Chondrocyte (in vitro differentiated cells): ENCODE measurements around the gene TLK1. TPM values are rescaled to one million over a fixed set of nuclear protein-coding genes. Genes with fewer than 3 reads are reported as not detected.

ENCODE experiments used
- DNase-seq: peaks from one replicate; pipeline ENCODE4 v3.0.0; 2021; ENCODE audit warnings: mixed read lengths, low spot score
- H3K27ac Mint-ChIP-seq: one replicate; pipeline ENCODE4 v1.8.0; 2021; ENCODE audit warnings: mild to moderate bottlenecking, moderate library complexity, mixed read lengths; ENCODE audit not compliant: unreplicated experiment
- H3K27me3 Mint-ChIP-seq: 2 replicates; pipeline ENCODE4 v1.8.0; 2021; ENCODE audit warnings: low read depth, mixed read lengths
- H3K36me3 Mint-ChIP-seq: 2 replicates; pipeline ENCODE4 v1.8.0; 2021; ENCODE audit warnings: low read depth, mixed read lengths
- H3K4me1 Mint-ChIP-seq: 2 replicates; pipeline ENCODE4 v1.8.0; 2021; ENCODE audit warnings: low read depth, mild to moderate bottlenecking, mixed read lengths
- H3K4me3 Mint-ChIP-seq: one replicate; pipeline ENCODE4 v1.8.0; 2021; ENCODE audit warnings: mild to moderate bottlenecking, moderate library complexity, mixed read lengths; ENCODE audit not compliant: unreplicated experiment
- H3K9me3 Mint-ChIP-seq: 2 replicates; pipeline ENCODE4 v1.8.0; 2021; ENCODE audit warnings: low read depth, mixed read lengths
- total RNA-seq: library from RNA; stranded (reverse); gene quantifications from 3 replicates; pipeline ENCODE4 v1.2.1, GENCODE V29; 2021
- TF ChIP-seq, protein P1 (sequence below): fragments of 200-600 bp; sonication (generic); IDR thresholded peaks from 2 replicates; pipeline ENCODE4 v1.5.0; 2021; ENCODE audit warnings: antibody characterized with exemption, mild to moderate bottlenecking, moderate library complexity

The TLK1 gene
- total RNA-seq, 1 donor from 2014 or later, result 64.1 TPM

GRCh38 chr2:171169839-171170238 lies 9.1 kb upstream of the TLK1 start:
- Mint-ChIP-seq H3K27ac (no peak overlapping the region), H3K36me3 (no peaks in the 10 kb centered on the region), H3K9me3 (peaks cover 2% of the 10 kb centered on the region), H3K4me1 (peaks cover 28% of the 10 kb centered on the region), H3K4me3 (no peak overlapping the region), H3K27me3 (no peaks in the 10 kb centered on the region)
- TF ChIP-seq, protein P1, sequence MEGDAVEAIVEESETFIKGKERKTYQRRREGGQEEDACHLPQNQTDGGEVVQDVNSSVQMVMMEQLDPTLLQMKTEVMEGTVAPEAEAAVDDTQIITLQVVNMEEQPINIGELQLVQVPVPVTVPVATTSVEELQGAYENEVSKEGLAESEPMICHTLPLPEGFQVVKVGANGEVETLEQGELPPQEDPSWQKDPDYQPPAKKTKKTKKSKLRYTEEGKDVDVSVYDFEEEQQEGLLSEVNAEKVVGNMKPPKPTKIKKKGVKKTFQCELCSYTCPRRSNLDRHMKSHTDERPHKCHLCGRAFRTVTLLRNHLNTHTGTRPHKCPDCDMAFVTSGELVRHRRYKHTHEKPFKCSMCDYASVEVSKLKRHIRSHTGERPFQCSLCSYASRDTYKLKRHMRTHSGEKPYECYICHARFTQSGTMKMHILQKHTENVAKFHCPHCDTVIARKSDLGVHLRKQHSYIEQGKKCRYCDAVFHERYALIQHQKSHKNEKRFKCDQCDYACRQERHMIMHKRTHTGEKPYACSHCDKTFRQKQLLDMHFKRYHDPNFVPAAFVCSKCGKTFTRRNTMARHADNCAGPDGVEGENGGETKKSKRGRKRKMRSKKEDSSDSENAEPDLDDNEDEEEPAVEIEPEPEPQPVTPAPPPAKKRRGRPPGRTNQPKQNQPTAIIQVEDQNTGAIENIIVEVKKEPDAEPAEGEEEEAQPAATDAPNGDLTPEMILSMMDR, result no peak
- DNase-seq, result no peak

DNA sequence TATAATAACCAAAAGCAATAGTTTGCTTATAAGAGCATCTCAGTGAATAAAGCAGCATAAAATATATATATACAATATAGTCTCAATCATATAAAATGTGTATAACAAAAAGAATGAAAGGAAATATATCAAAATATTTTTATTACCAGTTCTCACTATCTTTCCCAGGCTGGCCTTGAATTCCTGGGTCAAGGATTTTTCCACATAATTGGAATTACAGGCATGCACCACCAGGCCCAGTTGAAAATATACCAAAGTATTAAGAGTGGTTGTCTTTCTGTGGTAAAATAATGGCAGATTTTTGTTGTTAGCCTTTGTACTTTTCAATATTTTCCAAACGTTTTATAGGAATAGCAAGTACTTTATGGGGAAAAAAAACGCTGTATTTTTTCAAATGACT lies 8.6 kb upstream of the TLK1 start:
- Mint-ChIP-seq H3K36me3 (no peaks in the 10 kb centered on the region), H3K4me3 (no peak overlapping the region), H3K4me1 (peaks cover 31% of the 10 kb centered on the region)

DNA sequence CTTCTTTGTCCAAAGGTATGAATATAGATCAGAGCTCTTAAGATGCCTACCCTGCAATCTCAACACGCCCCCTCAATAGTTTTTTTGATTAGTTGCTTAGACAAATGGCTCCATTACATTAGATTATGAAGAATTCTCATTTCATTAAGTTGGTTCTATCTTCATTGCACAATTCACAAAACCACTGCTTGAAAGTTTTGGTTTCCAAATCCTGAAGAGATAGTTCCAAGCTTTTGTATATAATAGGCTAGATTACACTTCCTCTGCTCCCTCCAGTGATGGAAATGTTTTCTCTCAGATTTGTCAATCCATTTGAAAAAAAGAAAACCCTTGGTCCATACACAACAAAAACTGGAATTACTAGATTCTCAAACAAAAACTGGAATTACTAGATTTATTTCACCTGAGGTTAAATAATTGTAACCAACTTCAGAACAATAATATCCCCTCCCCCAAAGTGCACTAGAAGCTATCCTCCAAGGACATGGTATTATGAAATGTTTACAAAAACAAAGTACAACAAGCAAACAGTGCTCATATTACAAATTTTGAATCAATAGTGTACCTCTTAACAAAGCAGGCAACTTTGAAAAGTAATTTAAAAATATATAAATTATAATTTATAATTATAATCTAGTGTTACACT lies 6.8 kb upstream of the TLK1 start:
- TF ChIP-seq, protein P1, result no peak
- no peak for DNase-seq
- Mint-ChIP-seq H3K27me3 (no peaks in the 10 kb centered on the region), H3K4me1 (peaks cover 14% of the 10 kb centered on the region), H3K4me3 (no peak overlapping the region), H3K27ac (no peak overlapping the region), H3K9me3 (no peaks in the 10 kb centered on the region), H3K36me3 (no peaks in the 10 kb centered on the region)

More for the DNA sequence above, 8.6 kb upstream of the TLK1 start:
- Mint-ChIP-seq H3K27me3 (no peaks in the 10 kb centered on the region), H3K9me3 (peaks cover 2% of the 10 kb centered on the region), H3K27ac (no peak overlapping the region)
- DNase-seq, result no peak
- TF ChIP-seq, protein P1, result no peak

DNA sequence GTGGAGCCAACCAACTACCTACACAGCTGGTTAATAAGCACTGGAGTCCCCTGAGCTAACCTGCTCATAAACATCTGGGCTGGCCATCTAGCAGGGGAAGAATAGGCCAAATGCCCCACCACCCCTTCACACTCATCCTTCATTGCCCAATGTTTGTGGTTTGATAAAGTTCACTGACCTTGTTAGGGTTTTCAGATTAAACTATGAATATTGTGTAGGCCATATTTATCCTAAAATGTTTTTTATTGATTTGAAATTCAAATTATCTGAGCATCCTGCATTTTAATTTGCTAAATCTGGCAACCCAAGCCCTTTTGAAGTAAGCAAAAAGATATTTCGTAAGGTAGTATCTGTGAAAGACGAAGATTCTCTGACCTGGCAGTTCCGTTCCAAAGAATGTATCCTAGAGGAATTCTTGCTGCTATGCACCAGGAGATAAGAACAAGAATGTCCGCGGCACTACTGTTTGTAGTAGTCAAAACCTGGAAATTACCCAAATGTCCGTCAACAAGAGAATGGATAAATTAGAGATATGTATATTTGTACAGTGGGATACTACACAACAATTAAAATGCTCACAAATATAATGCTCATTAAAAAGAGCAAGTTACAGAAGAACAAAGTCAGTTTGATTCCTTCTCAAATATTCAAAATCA lies 5.8 kb upstream of the TLK1 start:
- no peaks in the 10 kb centered on the region for H3K36me3 Mint-ChIP-seq
- no peaks in the 10 kb centered on the region for H3K9me3 Mint-ChIP-seq
- TF ChIP-seq, protein P1, result no peak
- peaks cover 19% of the 10 kb centered on the region for H3K4me1 Mint-ChIP-seq
- no peak overlapping the region for H3K4me3 Mint-ChIP-seq
- no peak for DNase-seq
- H3K27me3 Mint-ChIP-seq, result no peaks in the 10 kb centered on the region
- H3K27ac Mint-ChIP-seq, result no peak overlapping the region

GRCh38 chr2:171165967-171166327 lies 5.3 kb upstream of the TLK1 start:
- no peak for DNase-seq
- Mint-ChIP-seq H3K27ac (no peak overlapping the region), H3K27me3 (no peaks in the 10 kb centered on the region), H3K9me3 (no peaks in the 10 kb centered on the region), H3K4me1 (peaks cover 22% of the 10 kb centered on the region), H3K4me3 (no peak overlapping the region), H3K36me3 (no peaks in the 10 kb centered on the region)
- TF ChIP-seq, protein P1, result no peak
